B cell (primary cell): ENCODE data around the gene RGL1.

Experiments
- EZH2 ChIP-seq: IDR thresholded peaks from 2 replicates; pipeline ENCODE4 v1.6.1; 2012; ENCODE audit warnings: borderline replicate concordance, low read depth, mild to moderate bottlenecking, moderate library complexity, low read length; ENCODE audit not compliant: insufficient read depth, poor library complexity, severe bottlenecking
- TF ChIP-seq, protein P1 (sequence below): fragments of 200-600 bp; IDR thresholded peaks from one replicate; pipeline ENCODE4 v1.8.0; 2022; ENCODE audit warnings: antibody characterized with exemption, mild to moderate bottlenecking

DNA sequence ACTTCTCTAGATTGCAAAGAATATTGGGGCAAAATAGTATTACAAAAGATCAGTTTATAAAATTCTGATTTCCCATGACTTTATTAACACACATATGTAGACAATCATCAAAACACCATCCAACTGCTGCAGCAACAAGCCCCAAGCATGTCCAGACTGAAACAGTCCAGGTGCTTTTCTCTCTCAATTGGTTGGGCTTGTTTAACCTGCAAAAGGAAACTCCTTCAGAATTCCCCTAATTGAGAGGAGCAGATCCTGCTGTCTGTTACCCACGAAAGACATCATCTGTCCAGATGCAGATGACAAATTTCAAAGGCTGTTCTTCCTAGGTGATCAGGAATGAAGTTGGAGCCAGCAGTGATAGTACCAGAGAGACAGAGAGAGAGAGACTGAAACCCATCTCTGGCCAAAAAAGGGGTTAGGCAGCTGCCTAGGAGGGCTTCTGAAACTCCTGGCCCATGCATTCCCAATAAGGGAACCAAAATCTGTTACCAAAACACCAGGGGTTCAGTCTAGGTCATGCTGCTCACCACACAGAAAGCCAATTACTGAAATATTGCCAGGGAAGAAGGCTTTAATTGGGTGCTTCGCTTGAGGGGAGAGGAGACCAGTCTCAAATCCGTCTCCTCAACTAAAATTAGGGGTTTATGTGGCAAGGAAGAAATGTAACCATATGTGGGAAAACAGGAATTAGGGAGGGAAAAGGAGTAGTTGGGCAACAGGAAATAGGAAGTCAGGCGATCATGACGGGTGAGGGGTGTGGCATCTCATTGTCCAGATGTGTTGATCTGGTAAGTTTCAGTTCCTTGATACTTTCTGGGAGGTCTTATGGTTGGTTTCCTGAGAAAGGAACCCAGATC is 34.7 kb upstream of the RGL1 start:
- TF ChIP-seq, protein P1, sequence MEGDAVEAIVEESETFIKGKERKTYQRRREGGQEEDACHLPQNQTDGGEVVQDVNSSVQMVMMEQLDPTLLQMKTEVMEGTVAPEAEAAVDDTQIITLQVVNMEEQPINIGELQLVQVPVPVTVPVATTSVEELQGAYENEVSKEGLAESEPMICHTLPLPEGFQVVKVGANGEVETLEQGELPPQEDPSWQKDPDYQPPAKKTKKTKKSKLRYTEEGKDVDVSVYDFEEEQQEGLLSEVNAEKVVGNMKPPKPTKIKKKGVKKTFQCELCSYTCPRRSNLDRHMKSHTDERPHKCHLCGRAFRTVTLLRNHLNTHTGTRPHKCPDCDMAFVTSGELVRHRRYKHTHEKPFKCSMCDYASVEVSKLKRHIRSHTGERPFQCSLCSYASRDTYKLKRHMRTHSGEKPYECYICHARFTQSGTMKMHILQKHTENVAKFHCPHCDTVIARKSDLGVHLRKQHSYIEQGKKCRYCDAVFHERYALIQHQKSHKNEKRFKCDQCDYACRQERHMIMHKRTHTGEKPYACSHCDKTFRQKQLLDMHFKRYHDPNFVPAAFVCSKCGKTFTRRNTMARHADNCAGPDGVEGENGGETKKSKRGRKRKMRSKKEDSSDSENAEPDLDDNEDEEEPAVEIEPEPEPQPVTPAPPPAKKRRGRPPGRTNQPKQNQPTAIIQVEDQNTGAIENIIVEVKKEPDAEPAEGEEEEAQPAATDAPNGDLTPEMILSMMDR, result no peak
- no peak for TF ChIP-seq EZH2
